ENCODE data around the gene USH2A. TPM values are rescaled to one million over a fixed set of nuclear protein-coding genes. Genes with fewer than 3 reads are reported as not detected.

USH2A gene
- total RNA-seq, 1 donor from 2014 or later: not detected

GRCh38 chr1:215845234-215845891 lies 577.9 kb downstream of the USH2A start:
- ATAC-seq: no peak

GRCh38 chr1:215844777-215845176 lies 578.5 kb downstream of the USH2A start:
- no peak for ATAC-seq

- ATAC-seq: no peak
Observed at GRCh38 chr1:215844266-215844665, 579.0 kb downstream of the USH2A start.

GRCh38 chr1:215842905-215843304 lies 580.3 kb downstream of the USH2A start:
- ATAC-seq: no peak

- ATAC-seq: no peak
Observed at GRCh38 chr1:215835951-215836350, 587.3 kb downstream of the USH2A start.

- ATAC-seq: no peak
Observed at GRCh38 chr1:215833941-215834729, 589.1 kb downstream of the USH2A start.

- no peak for ATAC-seq
Observed at GRCh38 chr1:215830226-215830810, 592.9 kb downstream of the USH2A start.

- no peak for ATAC-seq
Observed at GRCh38 chr1:215825056-215825455, 598.2 kb downstream of the USH2A start.

GRCh38 chr1:215824245-215824644 lies 599.0 kb downstream of the USH2A start:
- no peak for ATAC-seq

- no peak for ATAC-seq
Observed at GRCh38 chr1:215819114-215819513, 604.1 kb downstream of the USH2A start.

GRCh38 chr1:215807911-215808436 lies 615.3 kb downstream of the USH2A start:
- ATAC-seq: no peak

GRCh38 chr1:215807218-215807617 lies 616.0 kb downstream of the USH2A start:
- no peak for ATAC-seq

GRCh38 chr1:215797859-215798258 lies 625.4 kb downstream of the USH2A start:
- no peak for ATAC-seq

- no peak for ATAC-seq
Observed at GRCh38 chr1:215794156-215794555, 629.1 kb downstream of the USH2A start.

- peak; percentile 33 for ATAC-seq
Observed at GRCh38 chr1:215793180-215793579, 630.1 kb downstream of the USH2A start.

- no peak for ATAC-seq
Observed at GRCh38 chr1:215792446-215792845, 630.8 kb downstream of the USH2A start.

- ATAC-seq: no peak
Observed at GRCh38 chr1:215789981-215790380, 633.3 kb downstream of the USH2A start.

- no peak for ATAC-seq
Observed at GRCh38 chr1:215786997-215787396, 636.3 kb downstream of the USH2A start.

- ATAC-seq: no peak
Observed at GRCh38 chr1:215780641-215781040, 642.6 kb downstream of the USH2A start.

- ATAC-seq: no peak
Observed at GRCh38 chr1:215780139-215780538, 643.1 kb downstream of the USH2A start.

- no peak for ATAC-seq
Observed at GRCh38 chr1:215779729-215780128, 643.5 kb downstream of the USH2A start.

- ATAC-seq: peak; percentile 74
Observed at GRCh38 chr1:215777370-215777925, 645.8 kb downstream of the USH2A start.

- no peak for ATAC-seq
Observed at GRCh38 chr1:215776336-215776735, 646.9 kb downstream of the USH2A start.
